ENCODE data around the gene CCDC85A.

Gene CCDC85A

DNA sequence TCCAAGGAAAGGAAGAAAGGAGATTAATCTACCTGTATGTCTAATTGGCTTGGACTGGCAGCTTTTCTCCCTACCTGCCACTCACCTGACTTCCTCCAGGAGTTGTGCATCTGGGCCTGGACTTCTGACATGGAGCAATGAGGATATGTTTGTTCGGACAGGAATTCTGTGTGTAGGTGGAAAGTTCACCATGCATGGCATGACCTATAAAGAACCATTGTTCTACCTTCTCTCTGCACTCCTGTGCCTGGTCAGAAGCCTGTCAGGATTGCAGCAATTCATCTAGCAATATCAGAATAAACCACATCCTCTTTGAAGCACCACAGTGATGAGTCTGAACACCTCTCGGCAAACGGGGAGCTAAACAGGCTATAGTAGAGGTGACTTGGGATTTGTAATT is 20.8 kb downstream of the CCDC85A start:
- ChIA-PET POLR2A (no interaction called here), CTCF (no interaction called here)
- H3K36me3 ChIP-seq (ENCODE audit: control insufficient read depth in 4 of 4, insufficient read depth in 4 of 4, low read length in 3 of 4), result no peaks in the 10 kb centered on the region
- H3K27ac ChIP-seq (ENCODE audit: insufficient read depth in 1 of 2, low read depth in 1 of 2, low read length in 2 of 2, poor library complexity in 1 of 2, severe bottlenecking in 2 of 2), result no peak overlapping the region
- no peaks in the 10 kb centered on the region for H3K4me1 ChIP-seq (ENCODE audit: control extremely low read depth in 1 of 4, control insufficient read depth in 4 of 4, insufficient read depth in 4 of 4, low read length in 3 of 4)
- H3K9me3 ChIP-seq (ENCODE audit: control extremely low read depth in 1 of 5, control insufficient read depth in 4 of 5, insufficient read depth in 2 of 5, low read depth in 1 of 5, low read length in 4 of 5), result no peaks in the 10 kb centered on the region
- DNase-seq, result no peak
- H3K4me3 ChIP-seq (ENCODE audit: control insufficient read depth in 1 of 7, extremely low read depth in 1 of 7, insufficient read depth in 4 of 7, low read depth in 2 of 7, low read length in 6 of 7), result no peak overlapping the region
- no peaks in the 10 kb centered on the region for H3K27me3 ChIP-seq (replicated peaks in 2 of 5; ENCODE audit: control insufficient read depth in 4 of 5, insufficient read depth in 5 of 5, low read length in 4 of 5)
- 83% methylated on average over 2 of the region's 3 CpGs for WGBS (ENCODE audit: insufficient coverage)

DNA sequence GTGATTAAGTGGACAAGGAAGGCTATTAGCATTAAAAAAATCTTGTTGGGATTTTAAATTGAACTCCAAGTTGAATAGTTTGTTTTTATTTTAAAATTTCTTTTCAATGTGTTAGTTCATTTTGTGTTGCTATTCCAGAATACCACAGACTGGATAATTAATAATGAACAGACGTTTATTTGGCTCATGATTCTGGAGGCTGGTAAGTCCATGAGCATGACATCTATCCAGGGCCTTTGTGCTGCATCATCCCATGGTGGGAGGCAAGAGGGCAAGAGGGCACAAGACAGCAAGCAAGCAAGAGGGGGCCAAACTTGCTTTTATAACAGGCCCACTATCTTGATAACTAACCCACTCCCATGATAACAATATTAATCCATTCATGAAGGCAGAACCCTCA is 22.5 kb downstream of the CCDC85A start:
- DNase-seq, result no peak
- ChIA-PET POLR2A (no interaction called here), CTCF (no interaction called here)
- no peak overlapping the region for H3K4me3 ChIP-seq (ENCODE audit: control insufficient read depth in 1 of 7, extremely low read depth in 1 of 7, insufficient read depth in 4 of 7, low read depth in 2 of 7, low read length in 6 of 7)
- no peak overlapping the region for H3K27ac ChIP-seq (ENCODE audit: insufficient read depth in 1 of 2, low read depth in 1 of 2, low read length in 2 of 2, poor library complexity in 1 of 2, severe bottlenecking in 2 of 2)
- no peaks in the 10 kb centered on the region for H3K36me3 ChIP-seq (ENCODE audit: control insufficient read depth in 4 of 4, insufficient read depth in 4 of 4, low read length in 3 of 4)
- peaks cover 0 to 3% (median 0%) of the 10 kb centered on the region in 5 experiments for H3K27me3 ChIP-seq (replicated peaks in 2 of 5; ENCODE audit: control insufficient read depth in 4 of 5, insufficient read depth in 5 of 5, low read length in 4 of 5)
- H3K4me1 ChIP-seq (ENCODE audit: control extremely low read depth in 1 of 4, control insufficient read depth in 4 of 4, insufficient read depth in 4 of 4, low read length in 3 of 4), result no peaks in the 10 kb centered on the region
- WGBS (ENCODE audit: insufficient coverage), result no CpG with 5 or more reads among the region's 1 CpG
- no peaks in the 10 kb centered on the region for H3K9me3 ChIP-seq (ENCODE audit: control extremely low read depth in 1 of 5, control insufficient read depth in 4 of 5, insufficient read depth in 2 of 5, low read depth in 1 of 5, low read length in 4 of 5)

DNA sequence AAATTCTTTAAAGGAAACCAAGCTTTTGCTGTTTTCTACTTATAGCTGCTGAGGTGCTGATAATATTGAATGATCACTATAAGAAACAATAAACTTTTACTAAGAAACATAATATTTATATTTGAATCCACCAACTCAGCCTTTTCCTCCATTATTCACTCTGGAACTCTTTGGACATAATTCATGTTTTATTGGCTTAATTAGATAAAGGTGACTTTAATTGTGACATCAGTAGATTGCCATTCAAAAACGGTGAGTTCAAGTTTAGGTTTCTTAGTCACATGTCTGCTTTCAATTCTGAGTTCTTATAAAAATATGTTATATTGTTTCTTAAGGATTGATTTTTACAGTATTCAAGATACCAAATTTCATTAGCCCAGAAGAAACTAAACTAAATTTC is 24.0 kb downstream of the CCDC85A start:
- no peak overlapping the region for H3K4me3 ChIP-seq (ENCODE audit: control insufficient read depth in 1 of 7, extremely low read depth in 1 of 7, insufficient read depth in 4 of 7, low read depth in 2 of 7, low read length in 6 of 7)
- no peaks in the 10 kb centered on the region for H3K9me3 ChIP-seq (ENCODE audit: control extremely low read depth in 1 of 5, control insufficient read depth in 4 of 5, insufficient read depth in 2 of 5, low read depth in 1 of 5, low read length in 4 of 5)
- no peak for DNase-seq
- ChIA-PET POLR2A (no interaction called here), CTCF (no interaction called here)
- H3K36me3 ChIP-seq (ENCODE audit: control insufficient read depth in 4 of 4, insufficient read depth in 4 of 4, low read length in 3 of 4), result no peaks in the 10 kb centered on the region
- no peaks in the 10 kb centered on the region for H3K4me1 ChIP-seq (ENCODE audit: control extremely low read depth in 1 of 4, control insufficient read depth in 4 of 4, insufficient read depth in 4 of 4, low read length in 3 of 4)
- peaks cover 0 to 5% (median 0%) of the 10 kb centered on the region in 5 experiments for H3K27me3 ChIP-seq (replicated peaks in 2 of 5; ENCODE audit: control insufficient read depth in 4 of 5, insufficient read depth in 5 of 5, low read length in 4 of 5)
- no peak overlapping the region for H3K27ac ChIP-seq (ENCODE audit: insufficient read depth in 1 of 2, low read depth in 1 of 2, low read length in 2 of 2, poor library complexity in 1 of 2, severe bottlenecking in 2 of 2)
- WGBS (ENCODE audit: insufficient coverage), result no CpG with 5 or more reads among the region's 1 CpG

DNA sequence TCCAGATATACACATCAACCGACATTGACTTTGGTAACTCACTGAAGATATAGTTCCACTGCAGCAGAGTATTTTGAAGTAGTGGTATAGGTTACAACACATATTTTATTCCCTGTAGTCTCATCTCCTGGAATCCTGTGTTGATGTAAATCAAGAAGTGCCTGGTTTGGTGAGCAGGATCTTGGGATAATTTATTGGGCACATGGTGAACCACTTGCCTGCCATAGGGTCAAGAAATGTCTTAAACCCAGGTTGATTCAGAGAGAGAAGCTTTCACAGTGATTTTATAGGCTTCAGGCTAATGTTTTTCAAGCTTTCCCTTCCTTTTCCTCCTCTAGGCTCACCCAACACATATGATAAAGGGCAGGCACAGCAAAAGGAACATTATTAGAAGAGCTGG is 24.6 kb downstream of the CCDC85A start:
- no CpG with 5 or more reads among the region's 1 CpG for WGBS (ENCODE audit: insufficient coverage)

DNA sequence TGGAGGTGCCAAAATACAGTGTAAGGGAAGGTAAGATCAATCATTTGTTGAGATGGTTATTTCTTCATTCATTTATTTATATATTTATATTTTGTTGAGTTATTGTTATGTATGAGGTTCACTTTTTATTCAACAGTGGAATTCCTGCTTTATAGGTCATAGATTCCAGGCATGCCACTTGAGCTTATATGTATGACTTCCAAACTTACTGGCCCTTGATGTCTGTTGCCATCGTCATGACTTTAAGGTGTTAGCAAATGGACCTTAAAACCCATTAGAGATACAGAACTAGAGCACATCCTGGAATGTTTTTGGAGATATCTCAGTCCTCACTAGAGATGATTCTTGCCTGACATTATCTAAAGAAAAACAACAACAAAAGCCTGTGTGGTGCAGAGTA is 25.9 kb downstream of the CCDC85A start:
- H3K27ac ChIP-seq (ENCODE audit: insufficient read depth in 1 of 2, low read depth in 1 of 2, low read length in 2 of 2, poor library complexity in 1 of 2, severe bottlenecking in 2 of 2), result no peak overlapping the region
- no peak for DNase-seq
- H3K27me3 ChIP-seq (replicated peaks in 2 of 5; ENCODE audit: control insufficient read depth in 4 of 5, insufficient read depth in 5 of 5, low read length in 4 of 5), result peaks cover 0 to 5% (median 0%) of the 10 kb centered on the region in 5 experiments
- ChIA-PET POLR2A (no interaction called here), CTCF (no interaction called here)
- H3K4me3 ChIP-seq (ENCODE audit: control insufficient read depth in 1 of 7, extremely low read depth in 1 of 7, insufficient read depth in 4 of 7, low read depth in 2 of 7, low read length in 6 of 7), result no peak overlapping the region
- no peaks in the 10 kb centered on the region for H3K4me1 ChIP-seq (ENCODE audit: control extremely low read depth in 1 of 4, control insufficient read depth in 4 of 4, insufficient read depth in 4 of 4, low read length in 3 of 4)
- H3K9me3 ChIP-seq (ENCODE audit: control extremely low read depth in 1 of 5, control insufficient read depth in 4 of 5, insufficient read depth in 2 of 5, low read depth in 1 of 5, low read length in 4 of 5), result no peaks in the 10 kb centered on the region
- no peaks in the 10 kb centered on the region for H3K36me3 ChIP-seq (ENCODE audit: control insufficient read depth in 4 of 4, insufficient read depth in 4 of 4, low read length in 3 of 4)
- 100% methylated on average over 1 of the region's 1 CpG for WGBS (ENCODE audit: insufficient coverage)

More for the DNA sequence above, 24.6 kb downstream of the CCDC85A start:
- Histone ChIP-seq H3K4me3 (ENCODE audit: control insufficient read depth in 1 of 7, extremely low read depth in 1 of 7, insufficient read depth in 4 of 7, low read depth in 2 of 7, low read length in 6 of 7) (no peak overlapping the region), H3K27me3 (replicated peaks in 2 of 5; ENCODE audit: control insufficient read depth in 4 of 5, insufficient read depth in 5 of 5, low read length in 4 of 5) (peaks cover 0 to 5% (median 0%) of the 10 kb centered on the region in 5 experiments), H3K27ac (ENCODE audit: insufficient read depth in 1 of 2, low read depth in 1 of 2, low read length in 2 of 2, poor library complexity in 1 of 2, severe bottlenecking in 2 of 2) (no peak overlapping the region), H3K4me1 (ENCODE audit: control extremely low read depth in 1 of 4, control insufficient read depth in 4 of 4, insufficient read depth in 4 of 4, low read length in 3 of 4) (no peaks in the 10 kb centered on the region), H3K9me3 (ENCODE audit: control extremely low read depth in 1 of 5, control insufficient read depth in 4 of 5, insufficient read depth in 2 of 5, low read depth in 1 of 5, low read length in 4 of 5) (no peaks in the 10 kb centered on the region), H3K36me3 (ENCODE audit: control insufficient read depth in 4 of 4, insufficient read depth in 4 of 4, low read length in 3 of 4) (no peaks in the 10 kb centered on the region)
- CTCF ChIA-PET, result no interaction called here
- POLR2A ChIA-PET, result no interaction called here
- DNase-seq, result no peak

DNA sequence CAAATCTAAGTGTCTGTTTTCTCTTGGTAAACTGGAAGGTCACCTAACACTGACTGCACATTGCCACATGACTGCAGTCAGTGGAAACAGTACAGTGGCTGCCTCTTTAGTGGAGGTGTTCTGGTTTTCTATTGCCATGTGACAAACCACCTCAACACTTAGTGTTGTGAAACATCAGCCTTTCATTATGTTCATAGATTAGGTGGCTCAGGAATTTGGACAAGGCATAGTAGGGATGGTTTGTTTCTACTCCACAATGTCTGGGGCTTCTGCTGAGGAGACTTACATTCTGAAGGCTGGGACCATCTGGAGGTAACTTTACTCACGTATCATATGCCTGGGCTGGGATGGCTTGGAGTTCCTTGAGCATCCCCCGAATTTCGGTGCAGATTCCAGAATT is 26.5 kb downstream of the CCDC85A start:
- DNase-seq, result no peak
- H3K9me3 ChIP-seq (ENCODE audit: control extremely low read depth in 1 of 5, control insufficient read depth in 4 of 5, insufficient read depth in 2 of 5, low read depth in 1 of 5, low read length in 4 of 5), result no peaks in the 10 kb centered on the region
- H3K27ac ChIP-seq (ENCODE audit: insufficient read depth in 1 of 2, low read depth in 1 of 2, low read length in 2 of 2, poor library complexity in 1 of 2, severe bottlenecking in 2 of 2), result no peak overlapping the region
- H3K36me3 ChIP-seq (ENCODE audit: control insufficient read depth in 4 of 4, insufficient read depth in 4 of 4, low read length in 3 of 4), result no peaks in the 10 kb centered on the region
- no peak overlapping the region for H3K4me3 ChIP-seq (ENCODE audit: control insufficient read depth in 1 of 7, extremely low read depth in 1 of 7, insufficient read depth in 4 of 7, low read depth in 2 of 7, low read length in 6 of 7)
- 97% methylated on average over 3 of the region's 3 CpGs for WGBS (ENCODE audit: insufficient coverage)
- no peaks in the 10 kb centered on the region for H3K4me1 ChIP-seq (ENCODE audit: control extremely low read depth in 1 of 4, control insufficient read depth in 4 of 4, insufficient read depth in 4 of 4, low read length in 3 of 4)
- POLR2A ChIA-PET, result no interaction called here
- H3K27me3 ChIP-seq (replicated peaks in 2 of 5; ENCODE audit: control insufficient read depth in 4 of 5, insufficient read depth in 5 of 5, low read length in 4 of 5), result peaks cover 0 to 5% (median 0%) of the 10 kb centered on the region in 5 experiments
- CTCF ChIA-PET, result no interaction called here

DNA sequence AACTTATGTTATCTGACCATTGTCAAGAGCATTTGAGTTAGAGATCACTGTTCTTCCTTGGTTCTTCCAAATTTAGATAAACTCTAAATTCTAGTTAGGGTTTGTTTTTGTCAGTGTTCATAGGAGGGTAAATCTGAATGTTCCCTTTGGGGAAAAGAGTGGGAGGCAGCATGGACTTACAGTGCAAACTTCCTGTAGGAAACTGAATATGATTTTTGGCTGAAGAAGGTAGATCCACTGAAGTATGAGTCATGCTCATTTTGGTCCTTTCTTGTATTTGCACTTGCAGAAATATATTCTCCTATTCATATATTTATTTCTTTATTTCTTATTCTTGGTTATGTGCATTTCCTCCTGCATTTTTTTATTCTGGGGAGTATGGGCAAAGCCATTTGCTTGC is 27.3 kb downstream of the CCDC85A start:
- ChIA-PET CTCF (no interaction called here), POLR2A (no interaction called here)
- Histone ChIP-seq H3K4me3 (ENCODE audit: control insufficient read depth in 1 of 7, extremely low read depth in 1 of 7, insufficient read depth in 4 of 7, low read depth in 2 of 7, low read length in 6 of 7) (no peak overlapping the region), H3K9me3 (ENCODE audit: control extremely low read depth in 1 of 5, control insufficient read depth in 4 of 5, insufficient read depth in 2 of 5, low read depth in 1 of 5, low read length in 4 of 5) (no peaks in the 10 kb centered on the region), H3K27ac (ENCODE audit: insufficient read depth in 1 of 2, low read depth in 1 of 2, low read length in 2 of 2, poor library complexity in 1 of 2, severe bottlenecking in 2 of 2) (no peak overlapping the region), H3K36me3 (ENCODE audit: control insufficient read depth in 4 of 4, insufficient read depth in 4 of 4, low read length in 3 of 4) (no peaks in the 10 kb centered on the region), H3K4me1 (ENCODE audit: control extremely low read depth in 1 of 4, control insufficient read depth in 4 of 4, insufficient read depth in 4 of 4, low read length in 3 of 4) (no peaks in the 10 kb centered on the region), H3K27me3 (replicated peaks in 2 of 5; ENCODE audit: control insufficient read depth in 4 of 5, insufficient read depth in 5 of 5, low read length in 4 of 5) (peaks cover 0 to 5% (median 0%) of the 10 kb centered on the region in 5 experiments)
- no peak for DNase-seq

All from common myeloid progenitor, CD34-positive (primary cell).